CD14-positive monocyte (primary cell): Measurements from ENCODE around the gene HDGF. TPM values are rescaled to one million over a fixed set of nuclear protein-coding genes. Genes with fewer than 3 reads are reported as not detected.
A peak's percentile ranks its signal among the peaks of the same experiment; 100 is the strongest.

Experiments
- DNase-seq, 3 donors: peaks; one replicate each; pipeline ENCODE4 v3.0.0-alpha.2; 2011 to 2022
- H2AFZ ChIP-seq: 2 replicates; pipeline ENCODE4 v1.6.0; 2012; ENCODE audit warnings: mild to moderate bottlenecking, low read depth, low read length, inconsistent platforms; ENCODE audit not compliant: insufficient read depth, poor library complexity, severe bottlenecking
- H3K27ac ChIP-seq, 2 donors: 1 replicate in 1 of 2; 2 replicates in 1 of 2; pipeline ENCODE4 v1.5.1; 2012 to 2013; ENCODE audit warnings: low read length in 2 of 2, control low read depth in 1 of 2, inconsistent platforms in 1 of 2, low read depth in 1 of 2, mild to moderate bottlenecking in 1 of 2
- H3K27me3 ChIP-seq, 2 donors: one replicate each; pipeline versions ENCODE4 v1.6.0 to v1.6.1; 2011 to 2013; ENCODE audit warnings: low read length in 2 of 2; ENCODE audit not compliant: control insufficient read depth in 2 of 2, insufficient read depth in 2 of 2
- H3K36me3 ChIP-seq, 2 donors: replicated peaks in 1 of 2; 1 replicate in 1 of 2; 2 replicates in 1 of 2; pipeline versions ENCODE4 v1.5.1 to v1.6.1; 2012 to 2013; ENCODE audit warnings: low read length in 2 of 2, control low read depth in 1 of 2, inconsistent platforms in 1 of 2, mild to moderate bottlenecking in 1 of 2; ENCODE audit not compliant: insufficient read depth in 2 of 2, control insufficient read depth in 1 of 2
- H3K4me1 ChIP-seq, 2 donors: 1 replicate in 1 of 2; 2 replicates in 1 of 2; pipeline versions ENCODE4 v1.5.1 to v1.6.1; 2012 to 2013; ENCODE audit warnings: low read length in 2 of 2, control low read depth in 1 of 2, inconsistent platforms in 1 of 2, mild to moderate bottlenecking in 1 of 2, moderate library complexity in 1 of 2; ENCODE audit not compliant: insufficient read depth in 2 of 2, control insufficient read depth in 1 of 2
- H3K4me2 ChIP-seq: replicated peaks from 2 replicates; pipeline ENCODE3; 2012; ENCODE audit warnings: low read length, moderate library complexity, mild to moderate bottlenecking; ENCODE audit not compliant: poor library complexity, severe bottlenecking; ENCODE audit errors: extremely low read depth
- H3K4me3 ChIP-seq, 3 experiments: fragments of 200-600 bp in 1 of 3; sonication (generic) in 1 of 3; replicated peaks in 1 of 3; 1 replicate in 2 of 3; 2 replicates in 1 of 3; pipeline ENCODE4 v1.5.1; 2011 to 2013; ENCODE audit warnings: low read length in 3 of 3, mild to moderate bottlenecking in 3 of 3, control low read depth in 2 of 3, low read depth in 2 of 3, inconsistent platforms in 1 of 3, moderate library complexity in 1 of 3
- H3K79me2 ChIP-seq: 2 replicates; pipeline ENCODE4 v1.6.0; 2012; ENCODE audit warnings: mild to moderate bottlenecking, control low read depth, inconsistent platforms, low read length, moderate library complexity; ENCODE audit not compliant: insufficient read depth
- H3K9ac ChIP-seq: 2 replicates; pipeline ENCODE4 v1.6.0; 2017; ENCODE audit warnings: low read length, mild to moderate bottlenecking; ENCODE audit not compliant: insufficient read depth, poor library complexity, severe bottlenecking
- H3K9me3 ChIP-seq, 2 donors: replicated peaks in 1 of 2; 1 replicate in 1 of 2; 2 replicates in 1 of 2; pipeline versions ENCODE4 v1.5.1 to v1.6.1; 2012 to 2013; ENCODE audit warnings: low read length in 2 of 2, control low read depth in 1 of 2; ENCODE audit not compliant: control insufficient read depth in 1 of 2, insufficient read depth in 1 of 2
- H4K20me1 ChIP-seq: 2 replicates; pipeline ENCODE4 v1.6.0; 2012; ENCODE audit warnings: mild to moderate bottlenecking, low read length, control low read depth, moderate library complexity; ENCODE audit not compliant: insufficient read depth
- H3K27ac Mint-ChIP-seq, 7 donors: one replicate each; pipeline ENCODE4 v1.8.0; 2020; ENCODE audit warnings: mild to moderate bottlenecking in 7 of 7, mixed read lengths in 7 of 7, moderate library complexity in 6 of 7, inconsistent platforms in 2 of 7
- H3K27me3 Mint-ChIP-seq, 3 donors: one replicate each; pipeline ENCODE4 v1.8.0; 2021 to 2022; ENCODE audit warnings: low read depth in 3 of 3, mild to moderate bottlenecking in 3 of 3, mixed read lengths in 3 of 3, moderate library complexity in 3 of 3, inconsistent platforms in 1 of 3
- H3K36me3 Mint-ChIP-seq, 2 donors: one replicate each; pipeline ENCODE4 v1.8.0; 2020; ENCODE audit warnings: mixed read lengths in 2 of 2, inconsistent platforms in 1 of 2, mild to moderate bottlenecking in 1 of 2
- H3K4me1 Mint-ChIP-seq: one replicate; pipeline ENCODE4 v1.8.0; 2020; ENCODE audit warnings: mild to moderate bottlenecking, mixed read lengths
- H3K4me3 Mint-ChIP-seq, 2 donors: one replicate each; pipeline ENCODE4 v1.8.0; 2020; ENCODE audit warnings: mild to moderate bottlenecking in 2 of 2, mixed read lengths in 2 of 2, moderate library complexity in 1 of 2
- H3K9me3 Mint-ChIP-seq, 7 donors: one replicate each; pipeline ENCODE4 v1.8.0; 2020 to 2022; ENCODE audit warnings: mixed read lengths in 7 of 7, mild to moderate bottlenecking in 6 of 7, moderate library complexity in 6 of 7, inconsistent platforms in 2 of 7
- WGBS: methylation state at CpG from one replicate; pipeline ENCODE4 v1.1.5; 2013; ENCODE audit warnings: missing lambda C conversion rate; ENCODE audit not compliant: insufficient coverage; 5-methylcytosine and 5-hydroxymethylcytosine counted together
- intact Hi-C, 2 donors: fragments of 100-400 bp; cut with micrococcal nuclease; formaldehyde crosslinking; loops; one replicate each; pipeline versions ENCODE4 v1.15.0 to v1.15.1; 2023
- polyA plus RNA-seq, 3 donors: library from polyadenylated mRNA; depleted of rRNA in 1 of 3; unstranded in 2 of 3; stranded (reverse) in 1 of 3; fragments of 300-500 nt in 2 of 3; fragments of >200 nt in 1 of 3; fragmentation: Illumina TruSeq in 2 of 3; gene quantifications; 1 replicate in 2 of 3; 2 replicates in 1 of 3; pipeline ENCODE4 v1.2.3, GENCODE V29; 2012 to 2021
- TF ChIP-seq, protein P1 (sequence below): fragments of 200-600 bp; IDR thresholded peaks from one replicate; pipeline ENCODE4 v1.8.0; 2022; ENCODE audit warnings: antibody characterized with exemption, mild to moderate bottlenecking

HDGF gene
- polyA plus RNA-seq, 3 donors = 23.9 to 92.4 (median 49.9) TPM

- Mint-ChIP-seq H3K27ac (no peak overlapping the region), H3K36me3 (no peaks in the 10 kb centered on the region), H3K4me1 (peaks cover 33% of the 10 kb centered on the region), H3K4me3 (no peak overlapping the region), H3K27me3 (peaks cover 0 to 2% (median 0%) of the 10 kb centered on the region in 3 donors), H3K9me3 (peaks cover 0 to 3% (median 0%) of the 10 kb centered on the region in 7 donors)
- TF ChIP-seq, protein P1, sequence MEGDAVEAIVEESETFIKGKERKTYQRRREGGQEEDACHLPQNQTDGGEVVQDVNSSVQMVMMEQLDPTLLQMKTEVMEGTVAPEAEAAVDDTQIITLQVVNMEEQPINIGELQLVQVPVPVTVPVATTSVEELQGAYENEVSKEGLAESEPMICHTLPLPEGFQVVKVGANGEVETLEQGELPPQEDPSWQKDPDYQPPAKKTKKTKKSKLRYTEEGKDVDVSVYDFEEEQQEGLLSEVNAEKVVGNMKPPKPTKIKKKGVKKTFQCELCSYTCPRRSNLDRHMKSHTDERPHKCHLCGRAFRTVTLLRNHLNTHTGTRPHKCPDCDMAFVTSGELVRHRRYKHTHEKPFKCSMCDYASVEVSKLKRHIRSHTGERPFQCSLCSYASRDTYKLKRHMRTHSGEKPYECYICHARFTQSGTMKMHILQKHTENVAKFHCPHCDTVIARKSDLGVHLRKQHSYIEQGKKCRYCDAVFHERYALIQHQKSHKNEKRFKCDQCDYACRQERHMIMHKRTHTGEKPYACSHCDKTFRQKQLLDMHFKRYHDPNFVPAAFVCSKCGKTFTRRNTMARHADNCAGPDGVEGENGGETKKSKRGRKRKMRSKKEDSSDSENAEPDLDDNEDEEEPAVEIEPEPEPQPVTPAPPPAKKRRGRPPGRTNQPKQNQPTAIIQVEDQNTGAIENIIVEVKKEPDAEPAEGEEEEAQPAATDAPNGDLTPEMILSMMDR = no peak
- Histone ChIP-seq H2AFZ (no peak overlapping the region), H3K27ac (no peak overlapping the region), H3K4me3 (no peak overlapping the region), H3K79me2 (peaks cover 39% of the 10 kb centered on the region), H3K36me3 (no peaks in the 10 kb centered on the region), H3K4me2 (no peak overlapping the region), H3K4me1 (peaks cover 16 to 25% of the 10 kb centered on the region in 2 donors), H3K27me3 (no peaks in the 10 kb centered on the region), H3K9ac (no peak overlapping the region), H3K9me3 (no peaks in the 10 kb centered on the region), H4K20me1 (no peaks in the 10 kb centered on the region)
- intact Hi-C loops = no loop called here
- no peak for DNase-seq
- WGBS = 100% methylated on average over 1 of the region's 1 CpG
Observed at GRCh38 chr1:156756355-156756754, 4.9 kb upstream of the HDGF start.

DNA sequence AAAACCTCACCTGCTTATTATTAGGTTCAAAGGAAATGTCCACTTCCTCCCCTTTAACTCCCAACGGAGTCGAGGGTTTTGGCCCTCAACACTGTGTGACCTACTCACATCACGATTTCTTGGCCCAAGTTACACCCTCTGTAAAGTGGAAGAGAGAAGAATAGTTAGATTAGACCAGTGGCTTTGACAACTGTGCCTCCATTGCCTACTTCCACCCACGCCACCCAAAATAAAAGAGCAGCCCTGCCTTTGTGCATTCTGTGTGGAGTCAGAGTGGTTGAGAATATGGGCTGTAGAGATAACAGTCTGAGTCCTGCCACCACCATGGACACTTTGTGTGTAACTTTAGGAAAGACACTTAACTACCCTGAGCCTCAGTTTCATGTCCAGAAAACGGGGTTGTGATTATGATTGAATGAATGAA lies 4.1 kb upstream of the HDGF start:
- intact Hi-C loops = no loop called here
- Histone ChIP-seq H3K36me3 (no peaks in the 10 kb centered on the region), H2AFZ (no peak overlapping the region), H3K79me2 (peaks cover 47% of the 10 kb centered on the region), H3K27me3 (no peaks in the 10 kb centered on the region), H3K4me1 (peaks cover 16 to 28% of the 10 kb centered on the region in 2 donors), H4K20me1 (no peaks in the 10 kb centered on the region), H3K4me2 (no peak overlapping the region), H3K27ac (no peak overlapping the region), H3K9me3 (no peaks in the 10 kb centered on the region), H3K9ac (no peak overlapping the region), H3K4me3 (no peak overlapping the region)
- 100% methylated on average over 1 of the region's 5 CpGs for WGBS
- no peaks in the 10 kb centered on the region for H3K36me3 Mint-ChIP-seq
- peaks cover 0 to 2% (median 0%) of the 10 kb centered on the region in 3 donors for H3K27me3 Mint-ChIP-seq
- no peak overlapping the region for H3K4me3 Mint-ChIP-seq
- peaks cover 34% of the 10 kb centered on the region for H3K4me1 Mint-ChIP-seq
- TF ChIP-seq, protein P1 = no peak
- DNase-seq = no peak
- peak overlapping the region in 1 of 7 donors; percentile 65 for H3K27ac Mint-ChIP-seq
- H3K9me3 Mint-ChIP-seq = peaks cover 0 to 3% (median 0%) of the 10 kb centered on the region in 7 donors
